Nephron (organoid): ENCODE results near the gene WASL.
"Not testable (repeated sequence)": the region's sequence is repeated elsewhere in the genome, so short reads cannot be mapped to it uniquely, and the experiment has no call there.

Experiments used
- H3K27ac Mint-ChIP-seq, 3 experiments: 2 replicates each; pipeline ENCODE4 v1.8.0; 2020; ENCODE audit warnings: mixed read lengths in 3 of 3, mild to moderate bottlenecking in 2 of 3, moderate library complexity in 1 of 3
- H3K27me3 Mint-ChIP-seq: 2 replicates; pipeline ENCODE4 v1.8.0; 2021; ENCODE audit warnings: low read depth, mild to moderate bottlenecking, moderate library complexity, mixed read lengths
- H3K36me3 Mint-ChIP-seq: 2 replicates; pipeline ENCODE4 v1.8.0; 2020; ENCODE audit warnings: low read depth, mixed read lengths
- H3K4me1 Mint-ChIP-seq: 2 replicates; pipeline ENCODE4 v1.8.0; 2020; ENCODE audit warnings: mixed read lengths
- H3K4me3 Mint-ChIP-seq, 3 experiments: 2 replicates each; pipeline ENCODE4 v1.8.0; 2020; ENCODE audit warnings: mild to moderate bottlenecking in 3 of 3, mixed read lengths in 3 of 3, moderate library complexity in 2 of 3
- H3K9me3 Mint-ChIP-seq: 2 replicates; pipeline ENCODE4 v1.8.0; 2020; ENCODE audit warnings: mixed read lengths
- TF ChIP-seq, protein P1 (sequence below), 3 experiments: fragments of 200-600 bp; sonication (generic); IDR thresholded peaks; one replicate each; pipeline ENCODE4 v1.5.0; 2021; ENCODE audit warnings: antibody characterized with exemption in 3 of 3; ENCODE audit not compliant: unreplicated experiment in 3 of 3

The WASL gene

DNA sequence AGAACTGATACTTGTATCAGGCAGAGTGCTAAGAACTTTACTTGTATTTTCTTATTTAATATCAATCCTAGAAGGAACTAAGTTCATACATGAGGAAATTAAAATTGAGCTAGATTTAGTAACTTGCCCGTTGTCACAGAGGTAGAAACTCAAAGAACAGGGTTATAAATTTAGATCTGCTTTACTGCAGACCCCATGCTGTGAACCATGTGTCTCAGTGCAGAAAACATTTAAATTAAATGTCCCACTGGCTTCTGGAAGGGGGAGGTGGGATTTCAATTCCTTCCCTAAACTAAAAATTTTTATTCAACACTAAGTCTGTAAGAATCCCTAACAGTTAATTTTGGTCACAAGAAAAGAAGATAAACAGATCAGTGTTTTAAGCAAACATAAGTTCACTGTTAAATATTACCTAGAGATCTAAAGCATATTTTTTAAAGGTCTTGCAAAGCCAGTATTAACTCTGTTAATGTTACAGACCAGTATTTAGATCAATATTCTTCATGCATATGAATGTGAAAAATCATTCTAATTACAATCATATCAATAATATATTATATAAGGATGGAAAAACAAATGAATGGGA, 23.1 kb downstream of the WASL start:
- TF ChIP-seq, protein P1, sequence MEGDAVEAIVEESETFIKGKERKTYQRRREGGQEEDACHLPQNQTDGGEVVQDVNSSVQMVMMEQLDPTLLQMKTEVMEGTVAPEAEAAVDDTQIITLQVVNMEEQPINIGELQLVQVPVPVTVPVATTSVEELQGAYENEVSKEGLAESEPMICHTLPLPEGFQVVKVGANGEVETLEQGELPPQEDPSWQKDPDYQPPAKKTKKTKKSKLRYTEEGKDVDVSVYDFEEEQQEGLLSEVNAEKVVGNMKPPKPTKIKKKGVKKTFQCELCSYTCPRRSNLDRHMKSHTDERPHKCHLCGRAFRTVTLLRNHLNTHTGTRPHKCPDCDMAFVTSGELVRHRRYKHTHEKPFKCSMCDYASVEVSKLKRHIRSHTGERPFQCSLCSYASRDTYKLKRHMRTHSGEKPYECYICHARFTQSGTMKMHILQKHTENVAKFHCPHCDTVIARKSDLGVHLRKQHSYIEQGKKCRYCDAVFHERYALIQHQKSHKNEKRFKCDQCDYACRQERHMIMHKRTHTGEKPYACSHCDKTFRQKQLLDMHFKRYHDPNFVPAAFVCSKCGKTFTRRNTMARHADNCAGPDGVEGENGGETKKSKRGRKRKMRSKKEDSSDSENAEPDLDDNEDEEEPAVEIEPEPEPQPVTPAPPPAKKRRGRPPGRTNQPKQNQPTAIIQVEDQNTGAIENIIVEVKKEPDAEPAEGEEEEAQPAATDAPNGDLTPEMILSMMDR (IDR thresholded peaks at IDR 0.05; ENCODE audit: unreplicated experiment in 3 of 3) = no peak
- Mint-ChIP-seq H3K36me3 (peaks cover 14% of the 10 kb centered on the region), H3K27me3 (no peaks in the 10 kb centered on the region), H3K4me1 (peaks cover 47% of the 10 kb centered on the region), H3K9me3 (no peaks in the 10 kb centered on the region), H3K27ac (peak overlapping the region; percentile 64 to 86 (median 86)), H3K4me3 (no peak overlapping the region)

DNA sequence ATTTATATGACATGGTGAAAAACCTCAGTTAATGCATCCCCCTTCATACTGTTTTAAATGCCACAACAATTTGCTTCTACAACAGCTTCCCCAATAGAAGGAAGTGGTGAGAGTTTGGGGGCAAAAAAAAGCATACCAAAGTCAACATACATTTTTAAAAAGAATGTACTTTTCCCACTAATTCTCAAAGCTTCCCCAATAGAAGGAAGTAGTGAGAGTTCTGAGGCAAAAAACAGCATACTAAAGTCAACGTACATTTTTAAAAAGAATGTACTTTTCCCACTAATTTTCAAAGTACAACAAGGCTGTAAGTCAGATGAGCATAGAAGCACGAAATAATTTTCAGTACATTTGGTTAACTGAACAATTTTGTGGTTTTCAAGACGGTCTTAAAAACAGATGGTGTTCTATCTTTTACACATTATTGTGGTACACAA, 24.0 kb downstream of the WASL start:
- peak overlapping the region; percentile 39 to 66 (median 56) for H3K27ac Mint-ChIP-seq
- H3K9me3 Mint-ChIP-seq = no peaks in the 10 kb centered on the region
- no peaks in the 10 kb centered on the region for H3K27me3 Mint-ChIP-seq
- TF ChIP-seq, protein P1 (IDR thresholded peaks at IDR 0.05; ENCODE audit: unreplicated experiment in 3 of 3) = no peak
- no peak overlapping the region for H3K4me3 Mint-ChIP-seq
- peaks cover 12% of the 10 kb centered on the region for H3K36me3 Mint-ChIP-seq
- peaks cover 47% of the 10 kb centered on the region for H3K4me1 Mint-ChIP-seq

GRCh38 chr7:123723913-123724312, 24.9 kb downstream of the WASL start:
- Mint-ChIP-seq H3K9me3 (no peaks in the 10 kb centered on the region), H3K27me3 (no peaks in the 10 kb centered on the region), H3K36me3 (peaks cover 21% of the 10 kb centered on the region), H3K4me1 (peaks cover 46% of the 10 kb centered on the region), H3K4me3 (no peak overlapping the region), H3K27ac (peak overlapping the region in 2 of 3 experiments; percentile 39 to 64)
- TF ChIP-seq, protein P1 (IDR thresholded peaks at IDR 0.05; ENCODE audit: unreplicated experiment in 3 of 3) = no peak

- H3K27me3 Mint-ChIP-seq, H3K4me3 Mint-ChIP-seq, H3K9me3 Mint-ChIP-seq, H3K27ac Mint-ChIP-seq: not testable (repeated sequence)
- H3K4me1 Mint-ChIP-seq = peaks cover 22% of the 10 kb centered on the region
- peaks cover 18% of the 10 kb centered on the region for H3K36me3 Mint-ChIP-seq
These were observed 28.3 kb downstream of the WASL start for GRCh38 chr7:123720527-123720926.

- Mint-ChIP-seq H3K36me3 (peaks cover 24% of the 10 kb centered on the region), H3K4me1 (peaks cover 17% of the 10 kb centered on the region), H3K4me3 (no peak overlapping the region), H3K27ac (peak overlapping the region in 1 of 3 experiments; percentile 36), H3K9me3 (no peaks in the 10 kb centered on the region), H3K27me3 (no peaks in the 10 kb centered on the region)
- TF ChIP-seq, protein P1 (IDR thresholded peaks at IDR 0.05; ENCODE audit: unreplicated experiment in 3 of 3) = no peak
These were observed 29.5 kb downstream of the WASL start for GRCh38 chr7:123719197-123719721.

- TF ChIP-seq, protein P1 (IDR thresholded peaks at IDR 0.05; ENCODE audit: unreplicated experiment in 3 of 3) = no peak
- H3K27ac Mint-ChIP-seq = peak overlapping the region in 1 of 3 experiments; percentile 36
- no peaks in the 10 kb centered on the region for H3K27me3 Mint-ChIP-seq
- H3K36me3 Mint-ChIP-seq = peaks cover 26% of the 10 kb centered on the region
- H3K4me1 Mint-ChIP-seq = peaks cover 15% of the 10 kb centered on the region
- no peak overlapping the region for H3K4me3 Mint-ChIP-seq
- no peaks in the 10 kb centered on the region for H3K9me3 Mint-ChIP-seq
These were observed 30.0 kb downstream of the WASL start for GRCh38 chr7:123718773-123719172.
